Adrenal gland (tissue), 12 donors: Measurements from ENCODE around the gene C11orf58. TPM values are rescaled to one million over a fixed set of nuclear protein-coding genes. Genes with fewer than 3 reads are reported as not detected.
A peak's percentile ranks its signal among the peaks of the same experiment; 100 is the strongest.

Experiments used
- DNase-seq, 7 donors: peaks; one replicate each; pipeline ENCODE4 v3.0.0-alpha.2; 2019 to 2020
- H3K27ac ChIP-seq, 5 donors: fragments of 200-600 bp; sonication (generic) in 4 of 5; 1 replicate in 3 of 5; 2 replicates in 2 of 5; pipeline versions ENCODE4 v1.5.1 to v1.8.0; 2016 to 2020; ENCODE audit warnings: mild to moderate bottlenecking in 1 of 5
- H3K27me3 ChIP-seq: fragments of 200-600 bp; 2 replicates; pipeline ENCODE4 v1.8.0; 2021
- H3K36me3 ChIP-seq, 2 donors: fragments of 200-600 bp; replicated peaks in 1 of 2; 1 replicate in 1 of 2; 2 replicates in 1 of 2; pipeline versions ENCODE4 v1.5.1 to v1.8.0; 2018 to 2022
- H3K4me1 ChIP-seq, 2 donors: fragments of 200-600 bp; replicated peaks in 1 of 2; 1 replicate in 1 of 2; 2 replicates in 1 of 2; pipeline versions ENCODE4 v1.5.1 to v1.8.0; 2018 to 2021
- H3K4me3 ChIP-seq, 4 donors: fragments of 200-600 bp; sonication (generic) in 3 of 4; one replicate each; pipeline ENCODE4 v1.5.1; 2016 to 2018
- H3K9me3 ChIP-seq, 3 donors: fragments of 200-600 bp; sonication (generic) in 1 of 3; replicated peaks in 1 of 3; 1 replicate in 2 of 3; 2 replicates in 1 of 3; pipeline versions ENCODE4 v1.5.1 to v1.8.0; 2016 to 2021
- CTCF ChIP-seq, 6 experiments: fragments of 450-650 bp in 4 of 6; fragments of 200-600 bp in 2 of 6; sonication (generic) in 1 of 6; IDR thresholded peaks; 1 replicate in 5 of 6; 2 replicates in 1 of 6; pipeline versions ENCODE4 v1.5.1 to v1.8.0; 2016 to 2021; ENCODE audit warnings: antibody characterized with exemption in 6 of 6, mild to moderate bottlenecking in 2 of 6, moderate library complexity in 1 of 6
- POLR2A ChIP-seq, 2 donors: fragments of 450-650 bp; IDR thresholded peaks; one replicate each; pipeline ENCODE4 v1.6.1; 2017; ENCODE audit warnings: antibody characterized with exemption in 2 of 2, mild to moderate bottlenecking in 2 of 2, moderate library complexity in 1 of 2
- WGBS, 4 donors: extraction: QIAGEN DNeasy Blood & Tissue Kit in 2 of 4; methylation state at CpG; one replicate each; pipeline versions ENCODE4 v1.1.5 to v1.1.7; 2013 to 2017; 5-methylcytosine and 5-hydroxymethylcytosine counted together
- intact Hi-C, 2 donors: fragments of 100-400 bp; cut with DNase I; formaldehyde crosslinking; loops; one replicate each; pipeline versions ENCODE4 v1.14.1 to v1.15.0; 2022 to 2023
- polyA plus RNA-seq, 3 donors: library from polyadenylated mRNA; stranded (reverse); fragments of 200-250 nt in 2 of 3; fragments of 350-450 nt in 1 of 3; fragmentation: Illumina TruSeq in 1 of 3; extraction: RNeasy Lipid Tissue Mini Kit (QIAGEN cat#74804) in 1 of 3; gene quantifications; one replicate each; pipeline ENCODE4 v1.2.3, GENCODE V29; 2013 to 2014
- total RNA-seq, 9 donors: library from RNA; depleted of rRNA in 4 of 9; stranded (reverse); fragments of >200 nt in 4 of 9; fragments of 120-200 nt in 1 of 9; fragmentation: NEBNext Ultra II Directional in 1 of 9; extraction: Animal tissue kit (Norgen Biotek cat#: 25700) in 1 of 9; gene quantifications; one replicate each; pipeline versions ENCODE4 v1.1.0 to v1.2.4, GENCODE V29; 2013 to 2023
- donor health status: healthy with polysubstance abuse.
- donor health status: Bipolar disorder and iron deficiency.
- donor health status: DM: yes; HTN: yes; CAD: no.
- donor health status: DM: no; HTN: no; CAD: no.
- donor health status: DM: no; HTN: no; CAD: no.
- donor health status: DM: yes; HTN: yes; CAD: no.

C11orf58 gene
- total and polyA plus RNA-seq, 12 donors = 63.7 to 297 (median 125) TPM

DNA sequence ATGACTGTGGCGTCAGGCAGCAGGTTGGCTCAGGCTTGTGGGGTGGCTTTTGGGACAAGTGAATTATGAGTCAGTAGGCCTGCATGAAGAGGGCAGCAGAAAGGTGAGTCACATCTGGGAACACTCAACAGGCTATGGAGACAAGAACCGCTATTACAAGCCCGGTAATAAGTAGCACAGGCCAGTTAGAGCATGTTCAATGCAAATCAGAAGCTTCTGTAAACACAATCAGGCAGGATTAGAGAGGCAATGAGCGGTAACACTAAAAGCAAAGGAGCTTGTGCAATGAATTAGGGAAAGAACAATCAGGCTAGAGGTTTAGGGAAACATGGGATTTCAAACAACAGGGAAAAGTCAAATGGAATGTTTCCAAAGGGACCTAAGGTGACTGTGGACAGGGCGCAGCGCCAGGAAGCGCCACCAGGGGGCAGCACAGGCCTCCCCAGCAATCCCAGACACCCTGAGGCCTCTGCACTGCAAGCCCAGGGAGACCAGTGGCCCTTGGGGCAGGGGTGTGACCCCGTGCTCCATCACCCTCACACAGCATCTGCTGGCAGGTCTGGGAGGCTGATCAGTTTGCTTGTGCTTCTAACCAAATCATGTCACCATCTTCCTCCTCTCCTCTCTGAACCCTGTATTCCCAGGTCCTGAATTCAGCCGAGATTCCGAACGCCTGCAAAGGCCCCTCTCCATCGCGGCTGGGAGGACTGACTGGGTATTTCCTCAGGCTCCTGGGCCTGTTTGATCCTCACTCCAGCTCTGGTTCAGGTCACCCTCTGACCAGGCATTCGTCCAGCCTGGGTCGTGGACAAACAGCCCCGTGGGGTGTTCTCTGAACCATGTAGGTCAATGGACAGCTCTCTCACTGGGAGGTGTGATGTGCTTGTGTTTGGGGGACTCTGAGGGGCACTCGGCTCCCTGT, 50.0 kb downstream of the C11orf58 start:
- no peaks in the 10 kb centered on the region for H3K9me3 ChIP-seq
- H3K4me1 ChIP-seq = peaks cover 4 to 15% of the 10 kb centered on the region in 2 donors
- no peaks in the 10 kb centered on the region for H3K27me3 ChIP-seq
- 53 to 65% (median 60%) methylated on average over 13 to 17 of the region's 17 CpGs for WGBS, 4 donors
- H3K36me3 ChIP-seq = no peaks in the 10 kb centered on the region
- peak overlapping the region in 2 of 5 donors; percentile 45 to 46 for H3K27ac ChIP-seq
- intact Hi-C loops = loop anchor here (10.0 kb wide), 1 partner anchor 276 kb away; no protein-coding TSS in a partner anchor
- TF ChIP-seq POLR2A (IDR thresholded peaks at IDR 0.05) (no peak), CTCF (IDR thresholded peaks at IDR 0.05) (peak; percentile 88 to 97 (median 90))
- no peak overlapping the region for H3K4me3 ChIP-seq
- peak; percentile 62 to 90 (median 81) for DNase-seq

GRCh38 chr11:16789063-16789420, 50.6 kb downstream of the C11orf58 start:
- DNase-seq = no peak
- Histone ChIP-seq H3K4me3 (no peak overlapping the region), H3K4me1 (peaks cover 4 to 15% of the 10 kb centered on the region in 2 donors), H3K27ac (no peak overlapping the region), H3K36me3 (no peaks in the 10 kb centered on the region), H3K27me3 (no peaks in the 10 kb centered on the region), H3K9me3 (no peaks in the 10 kb centered on the region)
- TF ChIP-seq CTCF (IDR thresholded peaks at IDR 0.05) (no peak), POLR2A (IDR thresholded peaks at IDR 0.05) (no peak)
- intact Hi-C loops = loop anchor here (10.0 kb wide), 1 partner anchor 276 kb away; no protein-coding TSS in a partner anchor
- 88 to 95% (median 92%) methylated on average over 6 to 13 of the region's 13 CpGs for WGBS, 4 donors

DNA sequence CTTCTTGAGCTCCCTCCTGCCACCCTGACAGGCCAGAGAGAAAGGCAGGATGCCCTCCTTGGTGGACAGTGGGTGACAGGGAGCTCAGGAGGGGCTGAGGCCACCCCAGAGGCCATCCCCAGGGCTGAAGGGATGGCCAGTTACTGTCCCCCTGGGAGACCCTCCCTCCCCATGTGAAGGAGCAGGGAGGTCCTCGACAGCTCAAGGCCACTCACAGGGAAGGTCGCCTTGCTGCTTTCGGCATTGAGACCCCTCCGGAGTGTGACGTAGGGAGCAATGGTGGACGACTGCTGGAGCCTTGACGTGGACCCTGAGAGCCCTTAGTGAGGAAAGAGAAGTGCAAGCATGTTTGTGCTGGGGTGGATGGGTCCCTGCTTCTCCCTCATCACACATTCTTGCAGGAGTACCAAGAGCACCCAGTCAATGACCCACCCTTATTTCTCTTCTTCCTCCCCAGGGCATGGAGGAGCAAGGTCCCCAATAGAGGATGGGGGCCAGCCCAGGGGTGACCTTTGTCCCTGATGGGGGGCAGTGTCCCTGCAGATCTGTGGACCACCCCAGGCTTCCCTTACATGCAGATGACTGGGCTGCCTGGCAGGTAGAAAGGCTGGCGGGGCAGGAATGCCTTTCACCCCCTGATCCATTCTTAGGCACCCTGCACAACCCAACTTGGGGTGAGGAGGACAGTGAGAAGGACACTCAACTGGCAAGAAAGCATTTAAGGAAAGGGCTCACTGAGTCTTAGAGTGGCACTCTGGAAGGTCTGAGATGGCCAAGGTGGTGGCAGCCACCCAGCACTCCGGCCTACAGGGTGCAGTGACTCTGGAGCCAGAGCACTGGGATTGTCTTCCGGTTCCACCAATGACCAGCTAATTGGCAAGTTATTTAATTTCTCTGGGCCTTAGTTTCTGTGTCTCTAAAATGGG, 51.4 kb downstream of the C11orf58 start:
- TF ChIP-seq POLR2A (IDR thresholded peaks at IDR 0.05) = no peak
- TF ChIP-seq CTCF (IDR thresholded peaks at IDR 0.05) = no peak
- Histone ChIP-seq H3K4me3 (no peak overlapping the region), H3K27me3 (no peaks in the 10 kb centered on the region), H3K36me3 (no peaks in the 10 kb centered on the region), H3K9me3 (no peaks in the 10 kb centered on the region), H3K27ac (no peak overlapping the region), H3K4me1 (peaks cover 4 to 15% of the 10 kb centered on the region in 2 donors)
- WGBS, 4 donors = 68 to 85% (median 83%) methylated on average over 9 to 10 of the region's 10 CpGs
- DNase-seq = no peak
- intact Hi-C loops = loop anchor here (10.0 kb wide), 1 partner anchor 275 kb away; no protein-coding TSS in a partner anchor
